Ovary (tissue), 9 donors: ENCODE results near the gene CBS. TPM values are rescaled to one million over a fixed set of nuclear protein-coding genes. Genes with fewer than 3 reads are reported as not detected.

Experiments used
- DNase-seq, 5 donors: peaks; one replicate each; pipeline ENCODE4 v3.0.0-alpha.2; 2019 to 2020
- H3K27ac ChIP-seq, 2 donors: fragments of 200-600 bp; one replicate each; pipeline versions ENCODE4 v1.5.1 to v1.8.0; 2019 to 2022
- H3K27me3 ChIP-seq: fragments of 200-600 bp; one replicate; pipeline ENCODE4 v1.8.0; 2022
- H3K36me3 ChIP-seq: fragments of 200-600 bp; sonication (generic); one replicate; pipeline ENCODE4 v1.5.1; 2019
- H3K4me1 ChIP-seq: one replicate; pipeline ENCODE4 v1.8.1; 2013; ENCODE audit warnings: mild to moderate bottlenecking, moderate library complexity; ENCODE audit not compliant: insufficient read depth
- H3K4me3 ChIP-seq: fragments of 200-600 bp; sonication (generic); one replicate; pipeline ENCODE4 v1.5.1; 2017
- H3K9me3 ChIP-seq, 2 donors: fragments of 200-600 bp in 1 of 2; sonication (generic) in 1 of 2; one replicate each; pipeline versions ENCODE4 v1.5.1 to v1.8.1; 2013 to 2019; ENCODE audit warnings: mild to moderate bottlenecking in 1 of 2, moderate library complexity in 1 of 2
- CTCF ChIP-seq, 3 donors: fragments of 450-650 bp in 2 of 3; fragments of 200-600 bp in 1 of 3; IDR thresholded peaks; one replicate each; pipeline versions ENCODE4 v1.5.1 to v1.8.0; 2016 to 2022; ENCODE audit warnings: antibody characterized with exemption in 3 of 3, mild to moderate bottlenecking in 1 of 3
- EP300 ChIP-seq: sonication (generic); formaldehyde crosslinking; IDR thresholded peaks from one replicate; pipeline ENCODE4 v1.6.1; 2017; ENCODE audit warnings: antibody characterized with exemption
- POLR2A ChIP-seq: fragments of 450-650 bp; IDR thresholded peaks from one replicate; pipeline ENCODE4 v1.6.1; 2017; ENCODE audit warnings: antibody characterized with exemption, mild to moderate bottlenecking, moderate library complexity
- WGBS, 3 donors: extraction: QIAGEN DNeasy Blood & Tissue Kit in 1 of 3; methylation state at CpG; one replicate each; pipeline versions ENCODE4 v1.1.5 to v1.1.7; 2013 to 2017; 5-methylcytosine and 5-hydroxymethylcytosine counted together
- intact Hi-C, 4 donors: fragments of 100-400 bp; cut with DNase I; formaldehyde crosslinking; loops; one replicate each; pipeline versions ENCODE4 v1.11.0 to v1.15.1; 2022 to 2023
- polyA plus RNA-seq, 2 donors: library from polyadenylated mRNA; stranded (reverse); fragments of 200-250 nt in 1 of 2; fragments of 350-450 nt in 1 of 2; fragmentation: Illumina TruSeq in 1 of 2; extraction: RNeasy Lipid Tissue Mini Kit (QIAGEN cat#74804) in 1 of 2; gene quantifications; one replicate each; pipeline ENCODE4 v1.2.3, GENCODE V29; 2013 to 2014
- total RNA-seq, 7 donors: library from RNA; depleted of rRNA in 2 of 7; stranded (reverse); fragments of >200 nt in 2 of 7; fragmentation: NEBNext Ultra II Directional in 3 of 7; extraction: Animal tissue kit (Norgen Biotek cat#: 25700) in 3 of 7; gene quantifications; one replicate each; pipeline versions ENCODE4 v1.1.0 to v1.2.4, GENCODE V29; 2016 to 2023
- donor health status: DM: no; HTN: no; CAD: no; lungs with moderate emphysema.
- donor health status: DM: no; HTN: no; CAD: no.
- donor health status: Bipolar disorder and iron deficiency.
- donor health status: DM: yes; HTN: yes; CAD: no.
- donor health status: DM: no; HTN: no; CAD: no.
- donor health status: DM: yes; HTN: yes; CAD: no.

Gene CBS
- total and polyA plus RNA-seq, 9 donors: 7.1 to 114 (median 50.6) TPM

GRCh38 chr21:43029785-43030184 lies 45.9 kb downstream of the CBS start:
- H3K9me3 ChIP-seq: no peaks in the 10 kb centered on the region
- H3K4me3 ChIP-seq: no peak overlapping the region
- H3K36me3 ChIP-seq: no peaks in the 10 kb centered on the region
- H3K4me1 ChIP-seq: peaks cover 2% of the 10 kb centered on the region
- TF ChIP-seq EP300 (no peak), CTCF (IDR thresholded peaks at IDR 0.05) (no peak), POLR2A (no peak)
- no peak for DNase-seq
- no peaks in the 10 kb centered on the region for H3K27me3 ChIP-seq
- H3K27ac ChIP-seq: no peak overlapping the region
- WGBS, 3 donors: 89 to 93% (median 93%) methylated on average over 13 of the region's 13 CpGs
- intact Hi-C loops: no loop called here

GRCh38 chr21:43027846-43028731 lies 47.5 kb downstream of the CBS start:
- Histone ChIP-seq H3K27ac (no peak overlapping the region), H3K27me3 (no peaks in the 10 kb centered on the region), H3K4me3 (no peak overlapping the region), H3K9me3 (no peaks in the 10 kb centered on the region), H3K4me1 (peaks cover 5% of the 10 kb centered on the region), H3K36me3 (no peaks in the 10 kb centered on the region)
- TF ChIP-seq CTCF (IDR thresholded peaks at IDR 0.05): no peak
- TF ChIP-seq POLR2A: no peak
- TF ChIP-seq EP300: no peak
- intact Hi-C loops: no loop called here
- whole genome bisulfite sequencing, 3 donors: 89 to 95% (median 92%) methylated on average over 27 of the region's 27 CpGs
- DNase-seq: no peak

GRCh38 chr21:43025636-43026180 lies 49.9 kb downstream of the CBS start:
- intact Hi-C loops: no loop called here
- Histone ChIP-seq H3K27me3 (no peaks in the 10 kb centered on the region), H3K27ac (peak overlapping the region in 1 of 2 donors; percentile 45), H3K4me1 (peaks cover 6% of the 10 kb centered on the region), H3K36me3 (no peaks in the 10 kb centered on the region), H3K9me3 (no peaks in the 10 kb centered on the region), H3K4me3 (no peak overlapping the region)
- 14 to 40% (median 15%) methylated on average over 6 of the region's 6 CpGs for WGBS, 3 donors
- no peak for TF ChIP-seq POLR2A
- no peak for TF ChIP-seq CTCF (IDR thresholded peaks at IDR 0.05)
- no peak for TF ChIP-seq EP300
- no peak for DNase-seq

- Histone ChIP-seq H3K27ac (peak overlapping the region in 1 of 2 donors; percentile 45), H3K36me3 (no peaks in the 10 kb centered on the region), H3K27me3 (no peaks in the 10 kb centered on the region), H3K4me1 (peaks cover 6% of the 10 kb centered on the region), H3K9me3 (no peaks in the 10 kb centered on the region), H3K4me3 (no peak overlapping the region)
- TF ChIP-seq CTCF (IDR thresholded peaks at IDR 0.05) (no peak), POLR2A (no peak)
- DNase-seq: peak in 2 of 5 donors; percentile 29 to 59
- 54 to 71% (median 55%) methylated on average over 17 of the region's 17 CpGs for WGBS, 3 donors
- intact Hi-C loops: no loop called here
These were observed 51.0 kb downstream of the CBS start for GRCh38 chr21:43024439-43025136.
